Panc1 (cell line): Measurements from ENCODE around the gene ZNF350. TPM values are rescaled to one million over a fixed set of nuclear protein-coding genes. Genes with fewer than 3 reads are reported as not detected.
"Not testable (repeated sequence)": the region's sequence is repeated elsewhere in the genome, so short reads cannot be mapped to it uniquely, and the experiment has no call there.

Experiments used
- ATAC-seq: fragments of 200-7000 bp; cut with Tn5 transposase; 2 replicates; pipeline ENCODE4 v1.9.1; 2020; ENCODE audit warnings: mild to moderate bottlenecking, moderate library complexity
- BruUV-seq: library from RNA; stranded (reverse); fragments of 400-500 nt; replicated peaks from 2 replicates; lab custom pipeline; 2021; lab: Mats Ljungman, UMichigan
- CTCF ChIA-PET: fragments of 300-600 bp; sonication (Branson Sonifier 250); formaldehyde crosslinking; loops from one replicate; lab custom pipeline; 2022; ENCODE audit warnings: antibody characterized with exemption; lab: Charles Lee
- POLR2A ChIA-PET: fragments of 300-600 bp; sonication (Branson Sonifier 250); formaldehyde crosslinking; loops from one replicate; lab custom pipeline; 2022; ENCODE audit warnings: antibody characterized with exemption; lab: Charles Lee
- DNase-seq: peaks from one replicate; pipeline ENCODE4 v3.0.0-alpha.2; 2010; ENCODE audit warnings: low read depth, low spot score
- H3K27ac ChIP-seq: 2 replicates; pipeline ENCODE4 v1.5.1; 2011; ENCODE audit warnings: mild to moderate bottlenecking, low read length, inconsistent platforms
- H3K27me3 ChIP-seq: fragments of 200-500 bp; sonication (Bioruptor generic); 2 replicates; pipeline ENCODE4 v1.6.0; 2014; ENCODE audit warnings: low read length, inconsistent platforms; ENCODE audit not compliant: control insufficient read depth, insufficient read depth
- H3K36me3 ChIP-seq: fragments of 200-500 bp; sonication (Bioruptor generic); 2 replicates; pipeline ENCODE4 v1.5.1; 2014; ENCODE audit warnings: inconsistent platforms, mild to moderate bottlenecking, low read length, moderate library complexity; ENCODE audit not compliant: control insufficient read depth, insufficient read depth
- H3K4me1 ChIP-seq: 2 replicates; pipeline ENCODE4 v1.5.1; 2011; ENCODE audit warnings: inconsistent platforms, mild to moderate bottlenecking, low read length, moderate library complexity; ENCODE audit not compliant: control insufficient read depth, insufficient read depth
- H3K4me3 ChIP-seq, 2 experiments: 2 replicates each; pipeline ENCODE4 v1.5.1; 2011 to 2012; ENCODE audit warnings: low read depth in 2 of 2, low read length in 2 of 2, mild to moderate bottlenecking in 2 of 2, inconsistent platforms in 1 of 2, moderate library complexity in 1 of 2
- H3K9me3 ChIP-seq: fragments of 200-500 bp; sonication (Bioruptor generic); 2 replicates; pipeline ENCODE4 v1.5.1; 2014; ENCODE audit warnings: low read depth, mild to moderate bottlenecking, inconsistent platforms, low read length, moderate library complexity; ENCODE audit not compliant: control insufficient read depth, insufficient read depth
- POLR2AphosphoS5 ChIP-seq: IDR thresholded peaks from 2 replicates; pipeline ENCODE4 v1.6.1; 2012; ENCODE audit warnings: mild to moderate bottlenecking, low read depth, low read length, moderate library complexity
- REST ChIP-seq, 2 experiments: IDR thresholded peaks; 2 replicates each; pipeline ENCODE4 v1.6.1; 2011 to 2012; ENCODE audit warnings: low read depth in 2 of 2, control low read depth in 1 of 2, low read length in 1 of 2, mild to moderate bottlenecking in 1 of 2, moderate library complexity in 1 of 2; ENCODE audit not compliant: insufficient read depth in 1 of 2
- SIN3A ChIP-seq: IDR thresholded peaks from 2 replicates; pipeline ENCODE4 v1.6.1; 2012; ENCODE audit warnings: low read depth, mild to moderate bottlenecking, low read length, moderate library complexity, borderline replicate concordance; ENCODE audit not compliant: insufficient read depth
- TCF7L2 ChIP-seq: IDR thresholded peaks from 2 replicates; pipeline ENCODE4 v1.6.1; 2011; ENCODE audit warnings: mild to moderate bottlenecking, low read depth, low read length, inconsistent platforms
- in situ Hi-C: cut with HindIII; loops from 2 replicates; pipeline ENCODE4 v1.10.0; 2016; ENCODE audit warnings: low sequenced_read_pairs, low pct_unique_long_range_greater_than_20kb
- intact Hi-C: fragments of 100-400 bp; cut with micrococcal nuclease; formaldehyde crosslinking; loops from one replicate; pipeline ENCODE4 v1.10.0; 2022; ENCODE audit not compliant: unreplicated experiment
- total RNA-seq: library from RNA; stranded (reverse); gene quantifications from one replicate; pipeline ENCODE4 v1.2.1, GENCODE V29; 2021; ENCODE audit not compliant: unreplicated experiment
- TF ChIP-seq, protein P1 (sequence below): fragments of 450-650 bp; IDR thresholded peaks from 2 replicates; pipeline ENCODE4 v1.5.1; 2017; ENCODE audit warnings: mild to moderate bottlenecking

Gene ZNF350
- total RNA-seq, 1 experiment from 2014 or later: 5.1 TPM

- BruUV-seq, DNase-seq, POLR2A ChIA-PET, H3K4me1 ChIP-seq, ATAC-seq, H3K27me3 ChIP-seq, intact Hi-C loops, in situ Hi-C loops, H3K27ac ChIP-seq, CTCF ChIA-PET, H3K4me3 ChIP-seq, H3K36me3 ChIP-seq: not testable (repeated sequence)
- peaks cover 23% of the 10 kb centered on the region; the same call in 1 of the 2 replicates for H3K9me3 ChIP-seq
These were observed 5.7 kb downstream of the ZNF350 start for GRCh38 chr19:51980926-51981325.

DNA sequence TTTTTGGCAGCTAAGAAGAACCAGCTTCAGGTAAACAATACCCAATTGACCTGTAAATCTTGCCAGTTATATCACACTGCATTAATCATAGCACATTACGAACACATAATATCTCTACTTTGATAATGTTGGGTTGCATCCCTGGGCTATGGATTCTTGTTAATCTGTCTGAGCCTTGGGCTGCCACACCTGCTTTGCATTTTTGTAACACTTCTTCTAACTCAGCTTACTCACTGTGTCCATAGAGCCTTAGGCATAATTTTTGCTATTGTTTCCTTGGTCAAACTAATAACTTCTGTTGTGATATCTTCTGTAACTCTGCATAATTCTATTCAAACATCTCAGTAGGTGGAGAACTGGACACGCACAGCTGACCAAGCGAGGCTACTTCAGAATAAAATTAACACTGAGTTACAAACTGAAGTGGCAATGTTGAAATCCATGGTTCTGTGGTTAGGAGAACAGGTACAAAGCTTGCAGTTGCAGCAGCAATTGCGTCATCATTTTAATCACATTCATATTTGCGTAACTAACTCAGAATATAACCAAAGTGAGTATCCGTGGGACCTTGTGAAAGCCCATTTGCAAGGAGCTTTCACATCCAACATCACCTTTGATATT, 6.4 kb downstream of the ZNF350 start:
- POLR2A ChIA-PET: no interaction called here
- Histone ChIP-seq H3K27me3 (no peaks in the 10 kb centered on the region), H3K4me3 (no peak overlapping the region), H3K27ac (no peak overlapping the region), H3K4me1 (no peaks in the 10 kb centered on the region), H3K9me3 (peaks cover 24% of the 10 kb centered on the region; the same call in 1 of the 2 replicates), H3K36me3 (no peaks in the 10 kb centered on the region)
- intact Hi-C loops (no loop called here), in situ Hi-C loops (no loop called here)
- TF ChIP-seq, protein P1, sequence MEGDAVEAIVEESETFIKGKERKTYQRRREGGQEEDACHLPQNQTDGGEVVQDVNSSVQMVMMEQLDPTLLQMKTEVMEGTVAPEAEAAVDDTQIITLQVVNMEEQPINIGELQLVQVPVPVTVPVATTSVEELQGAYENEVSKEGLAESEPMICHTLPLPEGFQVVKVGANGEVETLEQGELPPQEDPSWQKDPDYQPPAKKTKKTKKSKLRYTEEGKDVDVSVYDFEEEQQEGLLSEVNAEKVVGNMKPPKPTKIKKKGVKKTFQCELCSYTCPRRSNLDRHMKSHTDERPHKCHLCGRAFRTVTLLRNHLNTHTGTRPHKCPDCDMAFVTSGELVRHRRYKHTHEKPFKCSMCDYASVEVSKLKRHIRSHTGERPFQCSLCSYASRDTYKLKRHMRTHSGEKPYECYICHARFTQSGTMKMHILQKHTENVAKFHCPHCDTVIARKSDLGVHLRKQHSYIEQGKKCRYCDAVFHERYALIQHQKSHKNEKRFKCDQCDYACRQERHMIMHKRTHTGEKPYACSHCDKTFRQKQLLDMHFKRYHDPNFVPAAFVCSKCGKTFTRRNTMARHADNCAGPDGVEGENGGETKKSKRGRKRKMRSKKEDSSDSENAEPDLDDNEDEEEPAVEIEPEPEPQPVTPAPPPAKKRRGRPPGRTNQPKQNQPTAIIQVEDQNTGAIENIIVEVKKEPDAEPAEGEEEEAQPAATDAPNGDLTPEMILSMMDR: no peak
- TF ChIP-seq SIN3A (no peak), POLR2AphosphoS5 (no peak), REST (IDR thresholded peaks at IDR 0.05; ENCODE audit: insufficient read depth in 1 of 2, low read depth in 2 of 2, low read length in 1 of 2) (no peak), TCF7L2 (no peak)
- CTCF ChIA-PET: no interaction called here
- DNase-seq (no peak), ATAC-seq (no peak)
- no TSS peak for BruUV-seq

DNA sequence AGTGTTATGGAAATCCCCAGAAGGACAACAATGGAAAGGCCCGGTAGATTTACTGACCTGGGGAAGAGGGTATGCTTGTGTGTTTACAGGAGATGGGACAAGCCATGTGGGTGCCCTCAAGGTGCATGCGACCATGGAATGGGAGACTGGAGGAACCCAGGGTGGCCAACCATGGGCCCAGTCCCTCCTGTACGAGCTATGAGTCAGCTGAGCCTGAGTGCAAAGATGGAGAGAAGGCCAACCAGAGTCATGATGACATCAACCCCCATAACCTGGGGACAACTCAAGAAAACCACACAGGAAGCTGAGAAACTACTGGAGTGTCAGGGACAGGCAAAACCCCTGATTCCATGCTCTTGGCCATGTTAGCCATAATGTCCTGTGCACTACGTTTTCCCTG, 7.8 kb downstream of the ZNF350 start:
- intact Hi-C loops: no loop called here
- ATAC-seq (no peak), DNase-seq (no peak)
- Histone ChIP-seq H3K27ac (no peak overlapping the region), H3K36me3 (no peaks in the 10 kb centered on the region), H3K27me3 (no peaks in the 10 kb centered on the region), H3K9me3 (peaks cover 38% of the 10 kb centered on the region), H3K4me3 (no peak overlapping the region), H3K4me1 (no peaks in the 10 kb centered on the region)
- ChIA-PET POLR2A (no interaction called here), CTCF (no interaction called here)
- TF ChIP-seq POLR2AphosphoS5 (no peak), REST (IDR thresholded peaks at IDR 0.05; ENCODE audit: insufficient read depth in 1 of 2, low read depth in 2 of 2, low read length in 1 of 2) (no peak), TCF7L2 (no peak), SIN3A (no peak)
- TF ChIP-seq, protein P1: no peak
- no TSS peak for BruUV-seq
- in situ Hi-C loops: no loop called here
